HG03342 (cell line): ENCODE measurements around the gene MEAK7.

Source experiments
- ATAC-seq: cut with Tn5 transposase; IDR thresholded peaks from one replicate; pipeline ENCODE4 v1.9.1; 2021; ENCODE audit warnings: mild to moderate bottlenecking, moderate library complexity; ENCODE audit not compliant: unreplicated experiment

MEAK7 gene

DNA sequence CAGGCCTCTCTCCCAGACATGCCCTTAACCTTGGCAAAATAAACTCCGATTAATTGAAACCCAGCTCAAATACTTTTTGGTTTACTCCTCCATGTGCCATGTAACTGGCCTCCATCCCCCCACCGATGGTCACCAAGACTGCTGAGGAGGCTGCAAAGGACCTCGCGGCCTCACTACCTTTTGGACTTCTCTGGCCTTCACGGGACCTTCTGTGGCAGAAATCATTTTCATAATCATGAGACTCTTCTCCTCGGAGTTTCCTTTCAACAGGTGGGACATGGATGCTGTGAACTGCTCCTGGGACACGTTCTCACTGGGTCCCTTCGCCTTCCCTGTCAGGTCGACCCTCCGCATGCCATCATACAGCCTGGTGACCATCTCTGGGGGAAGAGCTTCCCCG is 9.0 kb downstream of the MEAK7 start:
- ATAC-seq = no peak

GRCh38 chr16:84489131-84489530 is 15.3 kb downstream of the MEAK7 start:
- ATAC-seq = no peak

- ATAC-seq = no peak
Observed at GRCh38 chr16:84487358-84487757, 17.1 kb downstream of the MEAK7 start.

GRCh38 chr16:84486551-84487235 is 17.8 kb downstream of the MEAK7 start:
- ATAC-seq = no peak

- no peak for ATAC-seq
Observed at GRCh38 chr16:84486126-84486525, 18.3 kb downstream of the MEAK7 start.

DNA sequence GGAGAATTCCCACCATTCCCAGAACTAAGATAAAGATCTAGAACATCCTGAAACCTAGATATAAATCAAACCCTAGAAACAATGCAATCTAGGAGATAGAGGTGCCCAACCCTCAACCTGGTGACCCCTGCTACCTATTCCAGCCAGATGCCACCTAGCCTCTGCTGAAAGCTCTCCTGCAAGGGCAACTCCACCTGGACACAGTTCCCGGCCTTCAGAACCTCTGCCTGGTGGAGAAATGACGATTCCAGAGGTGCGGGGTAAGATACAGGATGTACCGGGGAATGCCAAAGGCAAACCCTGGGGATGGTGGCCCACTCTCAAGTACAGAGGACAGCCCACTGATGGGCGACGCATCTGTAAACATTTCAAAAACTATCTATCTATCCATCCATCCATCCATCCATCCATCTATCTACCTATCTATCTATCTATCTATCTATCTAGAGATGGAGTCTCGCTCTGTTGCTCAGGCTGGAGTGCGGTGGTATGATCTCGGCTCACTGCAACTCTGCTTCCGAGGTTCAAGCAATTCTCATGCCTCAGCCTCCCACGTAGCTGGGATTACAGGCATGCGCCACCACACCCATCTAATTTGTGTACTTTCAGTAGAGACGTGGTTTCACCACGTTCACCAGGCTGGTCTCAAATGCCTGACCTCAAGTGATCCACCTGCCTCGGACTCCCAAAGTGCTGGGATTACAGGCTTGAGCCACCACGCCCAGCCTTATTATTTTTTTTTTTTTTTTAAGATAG is 19.0 kb downstream of the MEAK7 start:
- ATAC-seq = no peak

DNA sequence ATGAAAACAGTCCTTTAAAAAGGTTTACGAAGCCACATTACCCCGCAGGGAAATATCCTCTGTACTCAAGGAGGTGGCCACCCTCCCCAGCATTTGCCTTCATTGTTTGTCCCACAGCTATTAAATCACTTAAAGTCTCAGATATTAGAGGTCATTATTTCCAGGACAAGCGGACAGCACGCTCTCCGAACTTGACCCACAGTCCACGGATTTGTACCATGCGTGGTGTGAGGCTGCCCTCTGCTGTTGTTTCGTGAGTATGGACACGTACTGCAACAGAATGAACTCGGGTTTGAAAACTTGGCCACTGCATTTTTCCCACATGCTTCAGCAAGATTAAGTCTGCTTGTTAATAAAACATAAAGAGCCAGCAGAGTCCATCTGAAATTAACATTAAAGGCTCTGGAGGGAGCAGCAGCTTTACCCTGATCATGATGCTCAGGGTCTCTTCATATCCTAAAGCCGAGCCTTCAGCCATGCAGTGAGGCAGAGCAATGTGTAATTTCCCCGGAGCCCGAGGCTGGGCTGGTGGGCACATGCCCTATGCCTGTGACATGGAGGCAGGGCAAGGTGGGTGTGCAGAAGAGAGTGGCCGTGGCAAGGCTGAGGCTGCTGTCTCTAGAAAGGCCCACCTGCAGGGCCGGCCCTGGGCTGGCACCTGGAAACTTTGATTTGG is 19.7 kb downstream of the MEAK7 start:
- no peak for ATAC-seq

DNA sequence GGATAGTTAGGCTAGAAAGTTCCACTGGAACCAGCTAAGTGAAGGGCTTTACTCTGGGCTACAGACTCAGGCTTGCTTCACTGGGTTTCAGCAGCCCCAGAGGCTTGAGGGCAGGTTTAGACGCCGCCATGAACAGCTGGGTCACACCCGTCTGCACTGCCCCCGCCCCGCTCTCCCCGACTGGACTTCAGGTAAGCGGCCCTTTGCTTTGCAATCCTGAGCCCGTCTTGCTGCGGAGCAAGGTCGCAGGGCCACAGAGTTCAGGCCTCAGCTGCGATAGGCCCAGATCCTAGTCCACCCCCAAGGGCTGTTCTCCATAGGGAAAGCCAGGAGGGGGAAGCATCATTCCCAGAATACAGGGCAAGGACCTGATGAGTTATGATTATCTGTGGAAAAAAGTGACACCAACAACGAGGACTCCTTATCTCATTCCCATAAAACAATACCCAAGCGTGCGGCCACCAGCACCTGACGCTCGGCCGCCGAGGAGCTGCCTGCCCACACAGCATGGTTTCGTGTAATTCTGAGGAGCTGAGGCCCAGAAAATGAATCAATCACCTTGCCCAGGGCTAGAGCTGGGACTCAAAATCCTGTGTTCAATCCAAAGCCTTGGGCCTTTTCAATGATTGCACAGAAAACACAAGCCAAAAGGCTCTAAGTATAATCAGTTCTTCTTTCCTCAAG is 20.4 kb downstream of the MEAK7 start:
- no peak for ATAC-seq

- ATAC-seq = no peak
Observed at GRCh38 chr16:84482951-84483881, 21.2 kb downstream of the MEAK7 start.

DNA sequence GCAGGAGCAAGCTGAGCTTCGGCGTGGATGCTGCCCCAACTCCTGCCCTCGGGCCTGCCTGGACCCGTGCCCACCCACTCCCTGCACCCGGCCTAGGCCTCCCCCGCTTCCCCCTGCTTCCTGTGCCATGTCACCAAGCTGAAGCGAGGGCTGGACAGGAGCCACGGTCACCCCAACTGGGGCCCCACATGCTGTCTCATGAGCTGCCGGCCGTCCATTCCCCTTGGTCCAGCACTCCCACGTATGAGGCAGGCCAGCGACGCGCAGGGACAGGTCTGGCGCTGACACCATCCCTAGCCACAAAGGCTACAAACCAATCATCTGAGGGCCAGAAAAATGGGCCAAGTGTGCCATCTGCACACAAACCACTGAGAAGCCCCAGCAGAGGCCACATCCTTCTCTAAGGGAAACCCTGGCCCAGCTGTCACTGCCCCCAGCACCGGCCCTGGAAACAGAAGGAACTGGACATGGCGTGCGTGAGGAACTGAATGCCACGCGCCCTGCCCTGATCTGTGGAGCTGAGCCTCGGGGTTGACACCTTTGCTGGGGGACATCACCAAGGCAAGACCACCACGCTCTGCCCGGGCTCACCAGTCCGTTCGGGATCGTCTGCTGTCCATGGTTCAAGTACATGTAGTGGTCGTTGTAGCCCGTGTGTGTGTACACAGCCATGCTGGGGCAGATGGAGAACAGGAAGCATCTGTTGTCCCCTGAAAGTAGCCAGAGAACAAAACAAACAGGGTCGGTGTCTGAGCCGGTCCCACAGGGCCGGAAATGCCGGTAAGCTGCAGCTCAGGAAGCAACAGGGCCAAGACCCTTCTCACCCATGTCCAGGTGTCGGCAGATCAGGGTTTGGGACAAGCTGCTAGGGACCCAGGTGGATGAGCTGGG is 22.2 kb downstream of the MEAK7 start:
- ATAC-seq = no peak

DNA sequence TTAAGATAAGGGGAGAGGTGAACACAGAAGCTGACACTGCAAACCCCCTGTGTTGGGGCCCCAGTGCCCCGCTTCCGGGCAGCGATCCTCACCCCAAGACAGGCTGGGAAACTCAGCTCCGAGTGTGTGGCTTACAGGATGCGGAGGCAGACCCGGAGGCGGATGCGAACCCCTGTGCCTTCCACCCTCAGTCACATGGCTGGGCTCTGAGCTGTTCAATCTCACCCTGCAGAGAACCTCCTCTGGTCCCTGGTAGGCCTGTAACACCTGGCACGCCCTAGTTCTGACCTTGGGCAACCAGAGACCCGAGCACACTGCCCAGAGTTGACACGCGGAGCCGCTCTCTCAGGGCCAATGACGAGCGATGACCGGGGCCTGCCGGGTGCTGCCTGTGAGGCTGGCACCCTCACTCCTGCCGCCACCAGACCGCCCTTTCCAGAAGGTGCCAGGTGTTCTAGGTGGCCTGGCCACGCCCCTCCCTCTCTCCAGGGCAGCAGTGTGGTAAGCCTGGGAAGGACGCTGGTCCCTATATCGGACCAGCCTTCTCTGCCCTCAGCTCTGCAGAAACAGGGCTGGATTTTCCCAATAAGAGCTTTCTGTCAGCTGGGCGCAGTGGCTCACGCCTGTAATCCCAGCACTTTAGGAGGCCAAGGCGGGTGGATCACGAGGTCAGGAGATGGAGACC is 23.3 kb downstream of the MEAK7 start:
- ATAC-seq = no peak

DNA sequence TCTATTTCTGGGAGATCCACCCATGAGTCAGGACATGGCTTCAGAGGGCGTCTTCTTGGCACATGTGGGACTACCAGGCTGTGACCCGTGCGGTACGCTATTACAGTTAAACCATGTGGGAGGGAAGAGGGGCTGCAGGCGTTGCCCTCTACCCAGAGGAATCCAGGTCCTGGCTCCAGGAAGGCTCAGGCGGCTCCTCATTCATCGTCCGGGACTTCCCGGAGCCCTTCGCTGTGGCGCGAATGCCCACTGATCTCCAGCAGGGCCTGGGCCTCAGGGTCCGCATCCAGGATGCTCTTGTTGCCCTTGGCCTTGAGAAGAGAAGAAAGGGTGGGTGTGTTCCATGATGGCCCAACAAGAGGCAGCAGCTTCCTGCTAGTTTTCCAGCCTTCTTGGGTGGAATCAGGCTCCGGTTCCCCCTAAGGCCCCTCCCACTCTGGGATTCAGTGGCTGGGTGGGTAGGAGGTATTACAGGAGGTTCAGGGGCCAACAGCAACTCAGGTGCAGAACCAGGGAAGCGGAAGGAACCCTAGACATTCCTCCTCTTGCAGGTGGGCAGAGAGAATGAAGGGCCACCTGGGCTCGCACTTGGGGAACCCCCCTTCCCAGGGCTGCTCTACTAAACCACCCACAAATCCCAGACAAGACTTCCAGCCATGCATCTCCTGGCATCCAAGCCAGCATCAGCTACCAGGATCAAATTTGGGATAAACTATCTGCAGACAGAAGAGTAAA is 24.6 kb downstream of the MEAK7 start:
- ATAC-seq = no peak

GRCh38 chr16:84478172-84478947 is 26.1 kb downstream of the MEAK7 start:
- no peak for ATAC-seq

DNA sequence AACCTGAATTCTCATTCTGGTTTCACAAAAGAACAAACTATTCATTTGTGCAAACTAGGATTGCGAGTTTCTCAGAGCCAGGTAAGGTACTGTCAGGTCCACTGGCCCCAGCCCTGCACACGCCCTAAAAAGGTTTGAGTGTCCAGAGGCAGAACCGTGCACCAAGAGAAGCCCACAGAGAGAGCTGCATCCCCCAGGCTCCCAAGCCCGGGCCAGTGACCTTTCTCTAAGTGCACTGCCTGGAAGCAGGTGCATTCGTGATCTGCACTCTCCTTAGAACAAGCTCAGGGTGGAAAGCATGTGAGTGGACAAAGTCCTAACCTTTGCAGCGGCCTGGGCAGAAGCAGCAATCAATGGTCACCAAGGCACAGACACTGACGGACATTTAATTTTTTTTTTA is 26.8 kb downstream of the MEAK7 start:
- no peak for ATAC-seq

- no peak for ATAC-seq
Observed at GRCh38 chr16:84476401-84476800, 28.1 kb downstream of the MEAK7 start.

DNA sequence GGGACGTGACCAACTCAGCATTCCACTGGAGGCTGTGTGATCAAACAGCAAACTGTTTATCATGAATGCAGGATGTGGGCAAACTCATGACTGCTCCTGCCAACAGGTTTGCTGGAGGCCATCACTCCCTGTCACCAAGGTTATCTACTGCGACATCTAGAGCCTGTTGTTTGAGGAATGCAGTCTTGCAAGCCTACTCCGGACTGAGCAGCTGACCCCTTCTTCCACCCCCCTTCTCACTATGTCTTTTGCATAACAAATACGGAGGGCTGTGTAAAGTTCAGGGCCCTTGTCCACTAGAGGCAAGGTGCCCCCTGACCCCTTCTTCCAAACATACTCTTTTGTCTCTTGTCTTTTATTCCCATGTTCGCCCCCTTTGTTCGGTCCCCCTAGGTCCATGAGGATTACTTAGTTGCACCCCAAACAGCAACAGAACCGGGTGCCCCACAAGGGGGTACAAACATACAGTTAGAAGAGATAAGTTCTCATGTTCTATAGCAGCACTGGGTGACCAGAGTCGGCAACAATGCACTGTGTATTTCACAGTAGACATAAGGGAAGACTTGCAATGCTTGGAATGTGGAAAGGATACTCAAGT is 28.7 kb downstream of the MEAK7 start:
- no peak for ATAC-seq

DNA sequence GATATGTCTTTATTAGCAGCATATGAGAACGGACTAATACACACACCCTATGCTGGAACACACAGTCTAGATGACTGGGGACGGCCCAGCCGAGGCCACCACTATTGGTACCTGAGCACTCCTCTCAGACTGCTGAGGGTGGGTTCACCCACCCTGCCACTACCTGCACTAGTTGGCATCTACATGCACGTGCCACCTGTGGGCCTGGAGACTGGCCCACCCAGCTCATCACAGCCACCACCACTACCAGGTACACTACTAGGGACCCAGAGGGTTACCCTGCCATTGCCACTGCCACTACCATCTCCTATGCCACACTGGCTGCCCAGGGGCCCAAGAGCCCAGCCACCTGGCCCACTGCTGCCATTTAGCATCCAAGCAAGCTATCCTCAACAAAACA is 32.5 kb downstream of the MEAK7 start:
- no peak for ATAC-seq
